GM23338 (cell line): ENCODE data around the gene RCBTB2. TPM values are rescaled to one million over a fixed set of nuclear protein-coding genes. Genes with fewer than 3 reads are reported as not detected.

Source experiments
- ATAC-seq: fragments of 200-7000 bp; cut with Tn5 transposase; 3 replicates; pipeline ENCODE4 v1.9.1; 2020
- DNase-seq: peaks from one replicate; pipeline ENCODE4 v3.0.0-alpha.2; 2015; ENCODE audit warnings: low spot score
- H2AFZ ChIP-seq: fragments of 200-600 bp; sonication (generic); 2 replicates; pipeline ENCODE4 v1.8.0; 2016; ENCODE audit warnings: antibody characterized with exemption, mild to moderate bottlenecking, moderate library complexity
- H3F3A ChIP-seq: fragments of 200-600 bp; sonication (generic); replicated peaks from 2 replicates; pipeline ENCODE4 v1.8.0; 2017; ENCODE audit warnings: antibody characterized with exemption, mixed run types, low read depth
- H3K27ac ChIP-seq: fragments of 200-600 bp; sonication (generic); 2 replicates; pipeline ENCODE4 v1.6.1; 2016; ENCODE audit warnings: low read depth
- H3K27me3 ChIP-seq: fragments of 200-600 bp; sonication (generic); 2 replicates; pipeline ENCODE4 v1.8.0; 2016; ENCODE audit warnings: mild to moderate bottlenecking, mixed run types, moderate library complexity; ENCODE audit not compliant: insufficient read depth
- H3K36me3 ChIP-seq: fragments of 200-600 bp; sonication (generic); 2 replicates; pipeline ENCODE4 v1.8.0; 2016; ENCODE audit warnings: mild to moderate bottlenecking; ENCODE audit not compliant: insufficient read depth
- H3K4me1 ChIP-seq: fragments of 200-600 bp; sonication (generic); 2 replicates; pipeline ENCODE4 v1.8.0; 2016; ENCODE audit warnings: mild to moderate bottlenecking, moderate library complexity; ENCODE audit not compliant: insufficient read depth
- H3K4me2 ChIP-seq: fragments of 200-600 bp; sonication (generic); 2 replicates; pipeline ENCODE4 v1.7.1; 2017; ENCODE audit warnings: mixed run types
- H3K4me3 ChIP-seq: fragments of 200-600 bp; sonication (generic); 2 replicates; pipeline ENCODE4 v1.6.1; 2016; ENCODE audit warnings: mixed run types
- H3K79me2 ChIP-seq: fragments of 200-600 bp; sonication (generic); replicated peaks from 2 replicates; pipeline ENCODE4 v1.8.0; 2017; ENCODE audit warnings: mild to moderate bottlenecking; ENCODE audit not compliant: insufficient read depth
- H3K9me2 ChIP-seq: fragments of 200-600 bp; sonication (generic); 2 replicates; pipeline ENCODE4 v1.8.0; 2017; ENCODE audit not compliant: insufficient read depth
- H4K20me1 ChIP-seq: fragments of 200-600 bp; sonication (generic); replicated peaks from 2 replicates; pipeline ENCODE4 v1.8.0; 2017; ENCODE audit warnings: mild to moderate bottlenecking; ENCODE audit not compliant: insufficient read depth
- H3K27ac Mint-ChIP-seq: 2 replicates; pipeline ENCODE4 v1.8.0; 2020; ENCODE audit warnings: inconsistent platforms, mild to moderate bottlenecking, moderate library complexity, mixed read lengths
- H3K27me3 Mint-ChIP-seq: 3 replicates; pipeline ENCODE4 v1.8.0; 2022; ENCODE audit warnings: low read depth, mild to moderate bottlenecking, moderate library complexity, mixed read lengths, inconsistent platforms; ENCODE audit not compliant: insufficient read depth, poor library complexity
- H3K36me3 Mint-ChIP-seq: 3 replicates; pipeline ENCODE4 v1.8.0; 2021; ENCODE audit warnings: low read depth, mild to moderate bottlenecking, inconsistent platforms, moderate library complexity, mixed read lengths
- H3K4me1 Mint-ChIP-seq: 3 replicates; pipeline ENCODE4 v1.8.0; 2020; ENCODE audit warnings: mild to moderate bottlenecking, inconsistent platforms, mixed read lengths
- H3K4me3 Mint-ChIP-seq: 3 replicates; pipeline ENCODE4 v1.8.0; 2021; ENCODE audit warnings: moderate library complexity, mild to moderate bottlenecking, inconsistent platforms, mixed read lengths
- H3K9me3 Mint-ChIP-seq: 3 replicates; pipeline ENCODE4 v1.8.0; 2020; ENCODE audit warnings: moderate library complexity, mild to moderate bottlenecking, inconsistent platforms, mixed read lengths
- CTCF ChIP-seq, 2 experiments: fragments of 200-600 bp in 1 of 2; sonication (generic) in 1 of 2; conservative IDR thresholded peaks; 2 replicates each; pipeline versions ENCODE4 v1.5.1 to v1.6.1; 2016 to 2017; ENCODE audit warnings: antibody characterized with exemption in 2 of 2, low read depth in 2 of 2, mild to moderate bottlenecking in 2 of 2, moderate library complexity in 1 of 2
- EZH2 ChIP-seq: fragments of 200-600 bp; sonication (generic); IDR thresholded peaks from one replicate; pipeline ENCODE4 v1.8.0; 2017; ENCODE audit warnings: antibody characterized with exemption, mild to moderate bottlenecking, low read depth; ENCODE audit not compliant: unreplicated experiment
- NANOG ChIP-seq: IDR thresholded peaks from 2 replicates; pipeline ENCODE4 v1.6.1; 2016; ENCODE audit warnings: antibody characterized with exemption, borderline replicate concordance
- POLR2AphosphoS5 ChIP-seq: IDR thresholded peaks from 2 replicates; pipeline ENCODE4 v1.6.1; 2016; ENCODE audit warnings: antibody characterized with exemption, low read depth
- REST ChIP-seq: IDR thresholded peaks from one replicate; pipeline ENCODE4 v1.6.1; 2018; ENCODE audit warnings: antibody characterized with exemption; ENCODE audit not compliant: unreplicated experiment
- STAT1 ChIP-seq: IDR thresholded peaks from one replicate; pipeline ENCODE4 v1.6.1; 2016; ENCODE audit warnings: antibody characterized with exemption; ENCODE audit not compliant: unreplicated experiment
- ZNF114 ChIP-seq: fragments of 250-450 bp; sonication (Bioruptor Pico); IDR thresholded peaks from 2 replicates; pipeline ENCODE4 v1.5.0; 2020; ENCODE audit warnings: mild to moderate bottlenecking, moderate library complexity
- ZNF331 ChIP-seq: fragments of 250-450 bp; sonication (Bioruptor Pico); IDR thresholded peaks from 2 replicates; pipeline ENCODE4 v1.5.0; 2020; ENCODE audit warnings: low read depth, mild to moderate bottlenecking, moderate library complexity
- ZNF462 ChIP-seq: fragments of 250-450 bp; sonication (Bioruptor Pico); IDR thresholded peaks from 2 replicates; pipeline ENCODE4 v1.5.0; 2020; ENCODE audit warnings: mild to moderate bottlenecking, moderate library complexity
- polyA plus RNA-seq: library from polyadenylated mRNA; unstranded; fragments of >200 nt; fragmentation: Nextera tagmentation; extraction: Ambion mirVana; gene quantifications from 2 replicates; pipeline ENCODE4 v1.2.1, GENCODE V29; 2016
- total RNA-seq: library from RNA; depleted of rRNA; stranded (reverse); fragments of >200 nt; shearing (Covaris generic); gene quantifications from 2 replicates; pipeline ENCODE4 v1.2.3, GENCODE V29; 2014

Gene RCBTB2
- total and polyA plus RNA-seq, 2 experiments from 2014 or later, result 8.1 to 20.8 TPM

GRCh38 chr13:48488995-48489394 lies 43.9 kb downstream of the RCBTB2 start (continued):
- no peak for TF ChIP-seq ZNF462
- no peak for TF ChIP-seq ZNF114 (CRISPR knock-in tag)
- TF ChIP-seq CTCF (conservative IDR thresholded peaks at IDR 0.05; ENCODE audit: low read depth in 2 of 2), result no peak
- no peak for TF ChIP-seq POLR2AphosphoS5
- no peak for TF ChIP-seq EZH2
- no peak for TF ChIP-seq ZNF331 (CRISPR knock-in tag)
- no peak for TF ChIP-seq NANOG

GRCh38 chr13:48487968-48488367 lies 44.9 kb downstream of the RCBTB2 start:
- Histone ChIP-seq H3K36me3 (no peaks in the 10 kb centered on the region), H3K27ac (no peak overlapping the region), H3K4me1 (no peaks in the 10 kb centered on the region), H4K20me1 (no peaks in the 10 kb centered on the region), H3K9me2 (no peaks in the 10 kb centered on the region), H3K4me2 (no peak overlapping the region), H3K27me3 (no peaks in the 10 kb centered on the region), H2AFZ (no peak overlapping the region), H3F3A (no peaks in the 10 kb centered on the region), H3K4me3 (no peak overlapping the region), H3K79me2 (no peaks in the 10 kb centered on the region)
- Mint-ChIP-seq H3K27ac (no peak overlapping the region), H3K4me1 (peaks cover 2% of the 10 kb centered on the region; the same call in 2 of the 3 replicates), H3K27me3 (peaks cover 3% of the 10 kb centered on the region), H3K36me3 (peaks cover 21% of the 10 kb centered on the region), H3K9me3 (0 out of 3 replicates have a peak, but pooled peaks cover 3% of the 10 kb centered on the region), H3K4me3 (no peak overlapping the region)
- DNase-seq (no peak), ATAC-seq (no peak)
- TF ChIP-seq REST (no peak), STAT1 (no peak), CTCF (conservative IDR thresholded peaks at IDR 0.05; ENCODE audit: low read depth in 2 of 2) (no peak)
